ENCODE results near the gene XAGE5.
"Not testable (repeated sequence)": the region's sequence is repeated elsewhere in the genome, so short reads cannot be mapped to it uniquely, and the experiment has no call there.

- TF ChIP-seq CTCF (IDR thresholded peaks at IDR 0.05 in 2 of 3, conservative IDR thresholded peaks at IDR 0.05 in 1 of 3; ENCODE audit: insufficient read depth in 2 of 3, low read depth in 1 of 3, low read length in 3 of 3); ZNF830 (CRISPR knock-in tag; IDR thresholded peaks at IDR 0.05); TOE1 (IDR thresholded peaks at IDR 0.05; ENCODE audit: borderline replicate concordance); TOE1 (CRISPR knock-in tag; IDR thresholded peaks at IDR 0.05; ENCODE audit: borderline replicate concordance, low read depth); KLF6 (CRISPR knock-in tag; IDR thresholded peaks at IDR 0.05; ENCODE audit: borderline replicate concordance); ZBED1 (IDR thresholded peaks at IDR 0.05); ZNF76 (CRISPR knock-in tag; IDR thresholded peaks at IDR 0.05; ENCODE audit: borderline replicate concordance); ZNF23 (CRISPR knock-in tag; IDR thresholded peaks at IDR 0.05); TBP (optimal IDR thresholded peaks at IDR 0.05; ENCODE audit: low read depth, low read length); EZH2 (IDR thresholded peaks at IDR 0.05; ENCODE audit: borderline replicate concordance, low read depth, low read length); HDGF (IDR thresholded peaks at IDR 0.05); JUN (IDR thresholded peaks at IDR 0.05; ENCODE audit: borderline replicate concordance, low read depth, low read length); JUN (CRISPR knock-in tag; IDR thresholded peaks at IDR 0.05; ENCODE audit: borderline replicate concordance); EGR1 (conservative IDR thresholded peaks at IDR 0.05); POLR2AphosphoS5 (IDR thresholded peaks at IDR 0.05; ENCODE audit: control insufficient read depth, insufficient read depth, low read depth, low read length); GATA2 (CRISPR knock-in tag; IDR thresholded peaks at IDR 0.05): not testable (repeated sequence)
These were observed 46.0 kb downstream of the XAGE5 start for GRCh38 chrX:52856991-52857525.
